HG02763 (cell line): ENCODE measurements around the gene STK39.

Source experiments
- ATAC-seq: cut with Tn5 transposase; IDR thresholded peaks from one replicate; pipeline ENCODE4 v1.9.1; 2021; ENCODE audit warnings: mild to moderate bottlenecking, moderate library complexity; ENCODE audit not compliant: unreplicated experiment

The STK39 gene

DNA sequence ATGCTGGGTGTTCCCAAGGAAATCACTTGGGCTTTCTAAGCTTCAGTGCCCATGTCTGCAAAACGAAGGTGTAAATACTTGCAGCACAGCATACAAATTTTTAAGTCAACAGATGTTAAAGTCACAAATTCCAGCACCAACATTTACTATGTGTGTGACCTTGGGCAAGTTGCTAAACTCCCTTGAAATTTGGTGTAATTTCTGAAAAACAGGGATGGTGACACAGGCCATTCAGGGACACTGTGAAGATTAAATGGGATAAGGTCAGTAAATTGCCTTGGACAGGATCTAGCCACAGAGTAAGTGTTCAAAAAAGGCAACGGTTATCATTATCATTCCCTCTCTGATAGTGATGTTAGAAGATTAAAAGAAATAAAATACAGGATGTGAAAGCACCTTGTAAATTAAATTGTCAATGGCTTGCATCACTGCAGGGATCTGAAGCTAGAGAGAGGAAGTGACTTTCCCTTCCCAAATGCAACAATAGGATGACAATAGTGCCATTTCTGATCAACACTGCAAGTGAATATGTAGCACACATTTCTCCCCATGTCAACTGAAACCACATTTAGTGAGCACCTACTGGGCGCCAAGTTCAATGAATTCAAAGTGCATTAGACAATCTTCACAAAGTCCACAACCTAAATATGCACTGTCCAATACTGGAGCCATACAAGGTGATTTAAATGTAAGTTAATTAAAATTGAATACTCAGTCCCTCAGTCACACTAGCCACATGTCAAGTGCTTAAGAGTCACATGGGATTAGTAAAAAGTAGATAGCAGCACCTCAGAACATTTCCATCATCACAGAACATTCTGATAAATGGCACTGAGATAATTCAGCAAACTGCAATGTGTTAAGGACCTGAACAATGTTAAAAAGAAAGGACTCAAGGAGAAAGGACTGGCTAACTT, 81.2 kb downstream of the STK39 start:
- ATAC-seq, result no peak

DNA sequence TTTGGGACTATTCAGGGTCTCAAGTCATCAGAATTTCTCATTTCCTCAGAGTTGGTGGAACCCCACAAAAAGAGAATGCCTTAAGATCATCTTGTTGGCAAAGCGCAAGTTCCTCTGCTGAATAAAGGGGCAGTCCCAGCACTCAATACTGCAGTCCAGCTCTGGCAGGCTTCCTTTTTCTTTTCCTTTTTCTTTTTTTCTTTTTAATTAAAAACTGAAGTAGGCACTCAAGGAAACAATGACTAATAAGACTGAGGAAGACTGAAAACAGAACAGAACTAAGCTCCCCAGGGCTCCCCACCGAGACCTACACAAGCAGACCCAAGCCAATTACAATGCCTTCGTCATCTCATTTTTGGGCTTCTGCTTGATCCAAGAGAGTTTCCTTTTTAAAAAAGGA, 82.0 kb downstream of the STK39 start:
- ATAC-seq, result no peak

DNA sequence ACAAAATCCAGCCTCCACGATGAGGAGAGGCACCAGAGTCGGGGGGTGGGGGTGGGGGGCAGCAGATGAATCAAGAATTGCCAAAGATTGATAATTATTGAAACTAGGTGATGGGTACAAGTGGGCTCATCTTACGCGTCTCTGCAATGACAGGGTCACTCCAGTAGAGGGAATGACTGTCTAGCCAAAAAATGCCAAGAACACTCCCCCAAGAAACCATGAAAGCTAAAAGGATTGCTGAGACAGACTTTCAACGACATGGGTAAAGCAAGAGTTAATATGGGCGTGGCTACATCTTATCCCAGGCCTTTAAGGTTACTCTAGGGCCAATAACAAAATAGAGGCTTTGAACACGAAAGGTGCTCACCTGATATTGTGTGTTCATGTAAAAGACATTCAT, 86.5 kb downstream of the STK39 start:
- no peak for ATAC-seq

DNA sequence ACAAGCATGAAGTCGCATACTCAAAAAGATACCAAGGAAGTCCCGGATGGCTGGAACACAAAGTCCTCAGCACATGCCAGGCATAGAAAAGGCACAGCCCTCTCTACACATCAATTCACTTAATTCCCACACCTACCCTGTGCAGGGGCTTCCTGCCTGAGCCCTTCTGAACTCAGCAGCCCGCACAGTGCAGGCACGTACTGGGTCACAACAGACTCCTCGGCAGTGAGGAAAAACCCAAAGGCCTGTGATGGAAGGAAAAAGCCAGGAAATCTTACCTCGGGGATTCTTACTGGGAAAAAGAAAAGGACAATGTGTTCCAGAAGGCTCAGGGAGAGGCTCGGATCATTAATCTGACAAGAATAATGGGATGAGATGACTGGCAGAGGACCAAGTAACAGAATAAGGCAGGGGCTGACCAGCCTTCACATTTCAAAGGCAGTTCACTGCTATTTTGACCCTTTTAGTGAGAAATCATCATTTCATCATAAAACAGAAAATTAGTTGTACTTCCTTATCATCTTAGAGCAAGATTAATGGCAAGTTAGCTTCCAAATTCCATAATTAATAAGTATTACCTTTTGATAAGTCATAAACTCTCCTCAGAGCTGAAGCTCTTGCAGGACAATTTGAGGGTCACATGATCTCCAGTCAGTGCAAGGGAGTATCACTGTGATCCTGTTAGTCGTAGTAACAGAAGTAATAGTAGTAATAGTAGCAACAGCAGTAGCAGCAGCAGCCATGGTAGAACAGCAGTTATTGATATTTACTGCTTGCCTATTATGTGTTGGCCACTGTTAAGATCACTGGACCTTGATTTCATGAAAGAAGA, 87.4 kb downstream of the STK39 start:
- no peak for ATAC-seq

DNA sequence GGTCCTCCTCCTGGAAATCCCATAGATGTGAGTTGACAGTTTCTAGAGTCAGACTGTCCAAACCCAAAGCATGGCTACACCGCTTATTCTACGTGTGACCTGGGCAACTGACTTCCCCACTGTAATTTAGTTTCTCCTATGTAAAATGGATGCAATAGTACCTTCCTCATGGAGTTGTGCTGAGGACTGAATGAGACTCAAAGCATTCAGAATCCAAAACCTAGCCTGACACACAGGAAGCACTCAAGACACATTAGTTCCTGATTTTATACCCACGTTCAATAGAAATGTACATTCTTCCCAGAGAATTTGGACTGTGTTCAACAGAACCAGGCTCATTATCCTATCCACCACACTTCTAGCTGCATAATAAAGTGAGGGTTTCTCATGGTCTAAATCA, 88.8 kb downstream of the STK39 start:
- no peak for ATAC-seq

DNA sequence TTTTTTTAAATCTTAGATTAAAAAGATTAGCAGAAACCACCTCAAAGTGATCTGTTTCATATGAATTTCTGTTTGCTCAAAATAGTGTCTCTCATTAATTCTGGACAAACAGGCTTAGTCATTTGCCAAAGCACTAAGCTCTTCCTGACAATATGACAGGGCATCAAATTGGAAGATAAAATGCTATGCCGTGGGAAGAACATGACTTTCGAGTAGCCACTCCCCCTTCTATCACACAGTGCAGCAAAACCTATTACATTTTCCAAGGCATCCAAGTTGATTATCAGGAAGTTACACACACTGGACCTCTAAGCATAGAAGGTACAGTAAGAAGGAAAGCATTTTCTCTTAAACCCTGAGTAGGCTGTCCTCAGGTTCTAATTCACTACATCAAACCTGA, 89.5 kb downstream of the STK39 start:
- no peak for ATAC-seq

DNA sequence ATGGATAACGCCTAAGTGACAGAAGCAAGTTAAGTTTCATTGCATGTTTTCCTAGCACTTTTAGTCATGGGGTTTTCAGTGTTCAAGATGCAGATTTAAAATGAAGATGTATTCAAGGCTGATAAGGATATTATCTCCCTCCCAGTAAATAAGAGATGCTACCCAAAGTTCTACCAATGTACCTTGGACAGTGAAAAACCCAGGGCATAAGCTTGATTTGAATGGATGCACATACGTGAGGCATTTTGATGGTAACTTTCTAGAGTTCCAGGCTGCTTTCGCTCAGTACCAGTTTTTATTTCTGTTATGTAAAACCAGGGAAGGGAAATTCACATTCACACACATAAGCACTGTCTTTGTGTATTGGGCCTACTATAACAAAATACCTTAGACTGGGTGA, 90.3 kb downstream of the STK39 start:
- ATAC-seq, result no peak

DNA sequence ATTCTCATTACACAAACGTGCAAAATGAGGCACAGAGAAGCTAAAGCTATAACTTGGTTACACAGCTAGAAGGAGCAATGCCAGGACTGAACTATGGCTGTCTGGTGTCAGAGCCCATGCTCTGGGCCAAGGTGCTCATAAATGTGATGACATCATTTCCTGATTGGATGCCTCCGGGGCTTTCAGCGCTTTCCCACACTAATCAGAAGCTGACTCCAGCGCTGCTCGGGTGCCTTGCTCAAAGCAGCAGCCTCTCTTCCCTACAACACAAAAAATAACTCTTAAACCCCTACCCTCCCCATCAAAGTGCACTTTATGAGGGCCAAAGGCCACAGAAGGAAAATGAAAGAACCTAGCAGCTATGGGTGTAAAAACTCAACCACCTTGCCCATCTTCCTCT, 90.7 kb downstream of the STK39 start:
- ATAC-seq, result no peak

DNA sequence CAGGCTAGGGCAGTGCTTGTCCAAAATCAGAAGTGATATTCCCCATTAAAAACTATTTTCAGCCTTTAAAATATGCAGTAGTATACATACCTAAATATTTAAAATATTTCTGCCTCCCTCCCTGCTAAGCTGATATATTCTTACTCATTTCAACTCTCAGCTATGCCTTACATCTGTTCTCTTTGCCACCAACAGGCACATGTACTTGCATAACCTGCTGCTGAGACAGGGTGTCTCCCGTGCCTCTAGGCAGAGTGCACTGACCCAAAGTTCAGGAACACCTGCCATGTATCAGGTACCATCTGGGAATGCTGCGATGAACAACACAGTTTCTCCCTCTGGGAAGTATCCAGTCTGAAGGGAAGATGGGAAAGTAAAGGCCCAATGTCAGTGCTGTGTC, 91.7 kb downstream of the STK39 start:
- ATAC-seq, result no peak

DNA sequence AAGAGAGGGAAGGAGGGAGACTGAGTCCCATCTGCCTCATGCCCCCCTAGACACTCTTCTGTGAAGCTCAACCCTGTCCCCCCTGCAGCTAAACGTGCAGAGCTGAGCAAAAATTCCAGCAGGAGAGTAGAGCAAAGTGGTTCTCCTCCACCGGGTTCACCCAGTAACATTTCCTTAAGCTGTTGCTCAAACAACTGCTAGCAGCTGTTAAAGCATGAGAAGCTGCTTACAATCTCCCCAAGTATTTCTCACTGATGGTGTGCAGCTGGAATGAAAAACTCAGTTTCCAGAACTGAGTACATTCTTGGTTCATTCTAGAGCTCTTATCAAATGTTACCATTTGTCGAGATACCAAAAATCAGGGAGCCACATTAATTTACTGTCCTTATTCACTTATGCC, 92.3 kb downstream of the STK39 start:
- ATAC-seq, result no peak

DNA sequence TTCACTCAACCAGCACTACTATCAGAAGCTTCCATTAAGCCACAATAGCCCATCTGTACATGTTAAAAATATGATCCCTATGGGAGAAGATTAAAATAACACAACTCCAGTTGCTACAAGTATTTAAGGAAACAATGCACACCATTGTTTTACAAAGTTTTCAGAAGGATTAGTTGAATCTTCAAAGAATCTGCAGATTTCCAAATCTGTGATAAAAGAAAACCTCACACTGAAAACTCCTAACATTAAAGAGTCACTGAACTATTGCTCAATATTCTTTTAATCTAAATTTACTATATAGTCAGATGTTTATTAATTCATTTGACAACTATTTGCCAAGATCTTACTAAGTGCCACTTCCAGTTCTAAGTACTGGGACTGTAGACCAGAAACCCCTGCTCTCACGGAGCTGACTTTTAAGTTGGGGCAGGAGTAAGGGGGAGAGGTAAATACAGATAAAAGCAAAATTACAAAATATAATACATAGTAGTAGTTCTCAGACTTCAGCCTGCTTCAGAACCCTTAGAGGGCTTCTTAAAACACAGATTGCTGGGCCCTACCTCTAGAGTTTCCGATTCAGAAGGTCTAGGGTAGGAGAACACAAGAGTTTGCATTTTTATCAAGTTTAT, 94.4 kb downstream of the STK39 start:
- no peak for ATAC-seq

DNA sequence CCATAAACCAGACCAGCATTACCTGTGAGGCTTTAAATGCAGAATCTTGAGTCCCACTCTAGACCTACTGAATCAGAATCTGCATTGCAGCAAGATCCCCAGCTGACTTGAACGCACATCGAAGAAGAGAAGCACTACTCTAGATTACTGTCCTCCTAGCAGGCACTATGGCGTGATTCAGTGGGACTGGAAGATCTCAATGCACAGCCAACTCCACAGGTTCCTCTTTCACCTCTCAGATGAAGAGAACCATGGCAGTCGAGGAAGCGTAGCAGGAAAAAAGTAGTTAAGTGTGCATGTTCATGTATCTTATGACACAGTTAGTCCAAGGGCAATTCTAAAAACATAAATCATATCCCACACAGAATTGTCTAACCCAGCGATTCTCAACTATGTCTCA, 97.4 kb downstream of the STK39 start:
- no peak for ATAC-seq

DNA sequence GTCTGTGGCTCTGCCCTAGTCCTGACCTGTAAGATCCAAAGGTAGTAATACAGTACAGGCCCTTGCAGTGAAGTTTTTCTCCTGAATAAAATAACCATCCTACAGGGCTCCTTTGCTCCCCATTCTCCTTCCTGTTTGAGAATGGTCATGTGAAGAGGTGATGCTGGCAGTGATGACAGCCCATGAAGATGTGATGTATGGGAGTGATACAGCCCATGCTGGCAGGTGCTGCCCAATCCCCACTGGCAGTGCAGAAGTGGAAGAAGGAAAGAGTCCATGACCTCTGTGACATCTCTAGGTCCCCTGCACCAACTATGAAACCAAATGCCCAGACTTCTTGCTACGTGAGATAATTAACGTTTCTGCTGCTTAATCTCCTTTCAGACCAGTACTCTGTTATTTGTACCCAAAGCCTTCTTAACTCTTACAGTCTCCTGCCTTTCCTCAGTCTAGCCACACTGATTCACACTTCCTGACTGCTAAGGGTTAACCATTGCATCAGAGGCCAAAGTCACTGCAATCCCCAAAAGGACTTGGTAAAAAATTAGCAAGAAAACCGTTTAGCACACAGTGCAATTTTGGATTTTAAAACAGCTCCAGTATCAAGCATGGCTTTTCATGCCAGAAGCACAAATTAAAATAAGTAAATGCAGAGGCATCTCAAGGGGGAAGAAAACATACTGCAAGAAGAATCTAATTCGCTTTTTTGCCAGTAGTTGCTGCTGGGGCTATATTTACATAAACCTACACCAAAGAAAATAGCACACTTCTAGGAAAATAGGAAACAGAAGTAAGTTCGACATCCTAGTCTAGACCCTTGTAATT, 98.0 kb downstream of the STK39 start:
- ATAC-seq, result no peak

DNA sequence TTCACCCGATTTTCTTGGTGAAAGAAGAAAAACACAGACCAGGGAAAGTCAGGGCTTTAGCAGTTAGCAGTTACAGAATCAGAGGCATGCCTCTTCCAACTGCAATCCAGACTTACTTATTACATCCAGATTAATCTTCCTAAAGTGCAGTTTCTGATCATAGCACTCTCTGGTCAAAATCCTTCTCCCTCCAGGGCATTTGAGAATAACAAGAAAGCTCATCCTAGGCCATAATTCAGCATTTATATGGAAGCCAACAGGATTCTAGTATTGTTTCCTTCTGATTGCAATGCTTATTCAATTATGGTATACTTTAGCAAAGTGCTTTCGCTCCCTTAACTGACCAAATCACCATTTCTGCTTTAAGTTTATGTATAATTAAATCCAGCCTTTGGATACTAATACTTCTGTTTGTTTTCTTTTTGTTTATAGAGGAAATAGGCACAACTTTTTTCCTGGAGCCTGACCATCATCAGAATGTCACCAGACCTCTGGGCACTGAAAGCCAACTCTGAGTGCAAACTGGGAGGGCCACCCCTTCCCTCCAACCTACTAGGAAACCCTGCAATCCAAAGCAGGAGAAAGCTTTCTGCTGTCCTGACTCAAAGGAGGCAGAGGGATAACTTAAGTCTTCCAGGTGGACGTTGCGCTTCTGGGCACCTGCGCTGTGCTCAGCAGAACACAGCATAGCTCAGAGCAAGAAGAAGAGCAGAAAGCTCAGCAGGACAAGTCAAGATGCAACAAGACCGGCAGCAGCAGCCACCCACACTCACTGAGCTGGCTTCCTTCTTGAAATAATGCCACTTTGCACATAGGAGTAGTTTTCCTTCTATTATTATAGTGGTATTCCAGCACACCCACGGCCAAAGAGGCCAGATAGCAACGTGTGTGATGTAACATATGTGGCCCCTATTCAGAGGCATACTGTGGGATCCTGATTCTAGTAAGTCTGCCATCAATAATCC, 99.3 kb downstream of the STK39 start:
- no peak for ATAC-seq

DNA sequence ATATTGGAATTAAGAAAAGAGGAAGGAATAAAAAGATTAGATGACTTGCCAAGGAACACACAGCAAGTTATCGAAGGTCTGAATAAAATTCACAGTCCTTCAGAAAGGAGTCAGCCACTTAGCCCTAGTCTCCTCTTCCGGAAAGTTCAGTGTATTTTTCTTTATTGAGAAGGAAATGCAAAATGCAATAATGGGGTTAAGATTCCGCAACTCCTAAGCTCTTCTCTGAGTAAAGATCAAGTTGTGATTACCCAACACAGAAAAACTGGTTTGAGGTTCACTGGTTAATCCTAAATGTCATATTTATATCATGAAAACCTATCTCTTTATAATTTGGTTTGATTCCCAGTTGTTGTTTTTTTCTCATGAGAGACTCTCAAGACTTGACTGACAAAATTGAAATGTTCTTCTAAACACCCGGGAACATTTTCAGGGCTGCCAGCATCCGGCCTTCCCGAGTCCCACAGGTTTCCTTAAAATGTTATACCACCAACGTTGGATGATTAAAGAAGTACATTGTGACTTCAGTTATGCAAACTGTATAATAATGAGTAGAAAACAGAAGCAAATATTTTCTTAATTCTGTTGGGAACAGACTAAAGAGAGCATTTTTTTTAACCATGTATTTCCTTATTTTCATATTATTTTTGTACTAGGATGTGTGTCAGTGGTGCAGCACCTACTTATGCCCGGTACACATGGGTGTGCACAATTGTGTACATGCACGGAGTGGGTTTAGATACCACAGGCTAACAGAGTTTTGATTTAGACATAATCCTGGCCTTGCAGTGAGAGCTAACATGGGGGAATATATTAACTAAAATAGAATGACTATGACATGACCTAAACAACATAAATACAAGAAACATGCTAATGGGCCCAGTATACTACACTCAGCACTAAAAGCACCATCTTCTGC, 100.2 kb downstream of the STK39 start:
- ATAC-seq, result no peak

DNA sequence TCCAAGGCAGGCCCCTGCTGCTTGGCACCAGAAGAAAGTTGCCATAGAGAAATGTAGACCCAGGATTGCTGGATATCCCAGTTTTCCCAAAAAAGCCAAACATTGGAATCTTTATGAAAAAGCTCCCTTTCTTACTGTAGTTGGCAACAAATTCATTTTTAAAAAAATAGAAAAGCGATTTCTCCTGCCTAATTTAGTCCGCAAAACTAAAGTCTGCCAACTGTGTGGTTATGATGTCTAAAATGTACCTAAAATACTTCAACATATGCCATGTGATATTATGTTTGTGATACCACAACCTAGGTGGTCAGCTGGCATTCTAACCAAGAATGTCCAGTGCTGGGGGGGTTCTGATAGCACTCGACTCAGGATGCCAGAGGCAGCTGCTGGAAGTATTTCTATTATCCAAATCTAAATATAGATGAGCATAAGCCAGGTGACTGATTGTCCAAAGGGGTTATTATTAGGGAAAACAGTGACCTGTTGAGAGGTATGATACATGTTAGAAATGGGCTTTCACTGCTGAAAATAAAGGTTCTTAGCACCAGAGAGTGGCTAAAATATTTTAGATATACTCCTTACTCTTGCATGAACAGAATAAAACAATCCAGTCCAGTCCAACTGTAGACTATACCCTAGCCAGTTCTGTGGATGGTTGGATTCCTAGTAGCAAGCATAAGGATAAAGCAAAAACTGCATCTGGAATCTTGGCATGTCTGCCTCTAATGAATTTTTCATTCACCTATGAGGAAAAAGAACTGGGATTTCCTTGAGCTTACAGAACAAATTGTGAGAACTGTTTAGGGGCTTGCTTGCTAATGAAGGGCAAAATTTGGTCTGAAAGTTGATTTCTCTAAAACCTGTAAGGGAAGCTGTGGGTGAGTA, 101.7 kb downstream of the STK39 start:
- no peak for ATAC-seq

DNA sequence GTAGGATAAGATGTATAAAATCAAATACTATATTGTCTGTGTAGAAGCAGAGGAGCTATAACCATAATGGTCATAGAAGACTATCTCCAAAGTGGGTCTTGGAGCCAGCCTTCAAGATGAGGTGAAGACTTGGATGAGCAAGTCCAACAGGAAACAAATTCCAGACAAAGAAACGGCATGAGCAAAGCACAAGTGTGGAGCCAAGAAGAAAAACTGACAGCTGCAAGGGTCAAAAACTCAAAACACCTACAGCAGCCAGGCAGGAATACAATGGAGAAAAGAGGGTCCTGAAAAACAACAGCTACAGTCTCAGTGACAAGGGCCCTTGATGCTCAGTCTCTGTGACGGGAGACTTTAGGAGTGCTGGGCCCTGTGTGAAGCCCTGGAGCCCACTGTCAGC, 102.4 kb downstream of the STK39 start:
- no peak for ATAC-seq

DNA sequence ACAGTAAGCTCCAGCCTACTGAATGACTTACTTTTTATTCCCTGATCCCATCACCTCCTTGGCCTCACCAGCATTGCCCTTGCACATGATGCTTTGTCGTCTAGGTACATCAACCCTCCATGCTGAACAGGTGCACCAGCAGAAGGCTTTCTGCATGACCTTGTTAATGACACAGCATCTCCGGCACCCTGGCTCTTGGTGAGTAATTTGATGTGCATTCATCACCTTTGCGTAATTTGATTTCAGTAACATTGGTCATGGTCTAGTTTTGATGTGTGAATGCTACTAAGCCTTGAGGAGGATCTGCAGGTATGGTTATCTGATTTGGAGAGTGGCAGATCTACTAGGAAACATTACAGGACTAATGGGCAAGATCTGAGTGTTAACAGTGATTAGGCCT, 103.6 kb downstream of the STK39 start:
- no peak for ATAC-seq
